ENCODE data around the gene BCL7A.
A peak's percentile ranks its signal among the peaks of the same experiment; 100 is the strongest.

BCL7A gene

DNA sequence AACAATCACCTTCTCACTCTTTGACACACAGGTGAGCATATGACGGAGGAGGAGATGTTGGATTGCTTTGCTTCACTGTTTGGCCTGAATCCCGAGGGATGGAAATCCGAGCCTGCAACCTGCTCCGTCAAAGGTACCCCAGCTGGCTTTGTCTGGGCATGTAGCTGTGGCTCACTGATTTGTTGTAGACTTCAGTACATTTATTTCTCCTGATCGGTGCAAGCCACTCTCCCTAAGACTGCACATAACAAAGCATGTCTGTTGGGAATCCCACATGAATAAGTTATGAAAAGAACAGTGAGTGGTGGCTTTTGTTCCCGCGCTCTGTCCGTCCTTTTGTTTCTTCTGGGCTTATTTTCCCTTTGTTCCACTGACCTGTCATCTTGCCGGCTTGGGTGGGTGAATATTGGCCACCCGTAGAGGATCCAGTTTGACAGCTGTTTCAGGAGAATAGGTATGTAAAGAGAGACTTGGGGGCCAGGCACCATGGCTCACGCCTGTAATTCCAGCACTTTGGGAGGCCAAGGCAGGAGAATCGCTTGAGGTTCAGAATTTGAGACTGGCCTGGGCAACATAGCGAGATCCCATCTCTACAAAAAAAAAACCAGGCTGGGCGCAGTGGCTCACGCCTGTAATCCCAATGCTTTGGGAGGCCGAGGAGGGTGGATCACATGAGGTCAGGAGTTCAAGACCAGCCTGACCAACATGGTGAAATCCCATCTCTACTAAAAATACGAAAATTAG is 20.0 kb upstream of the BCL7A start:
- DNase-seq (ENCODE audit: low spot score), result no peak

DNA sequence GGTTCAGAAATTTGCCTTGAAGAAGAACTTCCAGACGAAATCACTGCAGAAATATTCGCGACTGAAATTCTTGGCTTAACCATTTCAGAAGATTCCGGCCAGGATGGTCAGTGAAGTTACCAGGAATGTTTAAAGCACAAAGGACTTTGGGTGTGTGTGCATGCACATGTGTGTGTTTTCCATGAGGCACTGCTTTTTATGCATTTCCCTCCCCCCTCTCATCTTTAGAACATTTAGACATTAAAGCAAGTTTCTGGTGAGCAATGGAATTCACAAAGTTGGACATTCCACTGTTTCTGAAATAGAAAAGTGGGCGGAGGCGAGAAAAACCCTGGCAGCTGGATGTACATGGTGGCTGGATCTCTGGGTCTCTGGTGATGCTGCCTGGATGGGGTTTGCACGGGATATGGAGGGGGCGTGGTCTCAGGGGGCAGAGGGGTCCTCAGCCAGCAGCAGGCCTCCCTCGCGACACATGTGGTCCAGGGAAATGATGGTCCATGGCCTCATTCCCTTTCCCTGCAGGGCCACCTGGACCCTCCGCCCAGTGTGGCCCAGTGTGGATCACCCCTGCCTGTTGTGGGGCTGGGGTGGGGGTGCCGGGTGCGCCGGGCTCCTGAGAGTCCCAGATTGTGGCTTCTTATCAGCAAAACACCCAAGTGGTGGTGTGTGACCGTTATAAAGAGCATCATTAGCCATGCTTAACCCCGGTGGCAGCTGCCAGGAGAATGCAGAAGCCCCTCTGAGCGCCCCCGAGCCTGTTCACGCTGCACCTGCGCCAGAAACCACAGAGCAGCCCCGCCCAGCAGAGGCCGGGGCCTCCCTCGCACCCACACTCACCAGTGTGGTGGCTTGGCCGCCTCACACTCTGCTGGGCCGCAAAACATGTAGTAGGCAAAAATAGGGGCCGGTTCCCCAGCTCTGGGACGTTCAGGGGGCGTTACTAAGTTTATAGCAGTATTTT is 17.8 kb upstream of the BCL7A start:
- peak; percentile 82 for DNase-seq (ENCODE audit: low spot score)

DNA sequence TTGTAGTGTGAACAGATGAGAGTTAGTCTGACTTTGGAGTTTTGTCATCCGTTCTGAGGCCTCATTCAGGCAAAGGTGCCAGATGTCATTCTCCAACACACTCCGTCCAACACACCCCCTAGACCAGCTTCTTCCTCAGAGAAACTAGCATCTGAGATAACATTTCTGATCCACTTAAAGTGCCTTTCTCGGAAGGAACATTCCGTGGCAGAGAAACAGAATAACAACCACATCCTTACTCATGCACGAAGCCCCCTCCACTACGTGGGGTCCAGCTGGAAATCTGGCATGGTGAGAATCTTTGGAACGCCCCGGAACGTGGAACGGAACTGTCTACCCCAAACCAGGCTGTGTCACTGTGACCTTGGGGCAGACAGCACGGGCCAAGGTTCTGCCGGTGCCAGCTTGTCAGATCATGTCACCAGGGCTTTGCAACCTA is 17.0 kb upstream of the BCL7A start:
- peak; percentile 41 for DNase-seq (ENCODE audit: low spot score)

DNA sequence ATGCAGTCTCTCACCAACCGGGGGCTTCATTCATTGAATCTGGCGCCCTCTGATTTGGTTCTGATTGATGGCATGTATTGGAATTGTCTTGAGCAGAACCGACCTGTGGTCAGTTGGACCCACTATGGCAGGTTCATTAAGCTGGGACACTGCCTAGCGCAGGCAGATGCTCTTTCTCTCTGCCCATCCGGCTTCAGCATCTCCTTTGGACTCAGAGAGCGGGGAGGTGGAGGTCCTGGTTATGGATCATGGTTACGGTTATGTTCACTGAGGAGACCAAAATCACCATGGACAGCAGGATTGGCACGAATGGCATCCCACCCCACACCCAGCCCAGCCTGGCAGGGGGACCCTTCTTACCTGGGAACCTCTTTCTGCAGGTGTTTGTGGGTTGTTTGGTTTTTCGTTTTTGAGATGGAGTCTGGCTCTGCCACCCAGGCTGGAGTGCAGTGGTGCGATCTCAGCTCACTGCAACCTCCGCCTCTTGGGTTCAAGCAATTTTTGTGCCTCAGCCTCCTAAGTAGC is 16.4 kb upstream of the BCL7A start:
- no peak for DNase-seq (ENCODE audit: low spot score)

DNA sequence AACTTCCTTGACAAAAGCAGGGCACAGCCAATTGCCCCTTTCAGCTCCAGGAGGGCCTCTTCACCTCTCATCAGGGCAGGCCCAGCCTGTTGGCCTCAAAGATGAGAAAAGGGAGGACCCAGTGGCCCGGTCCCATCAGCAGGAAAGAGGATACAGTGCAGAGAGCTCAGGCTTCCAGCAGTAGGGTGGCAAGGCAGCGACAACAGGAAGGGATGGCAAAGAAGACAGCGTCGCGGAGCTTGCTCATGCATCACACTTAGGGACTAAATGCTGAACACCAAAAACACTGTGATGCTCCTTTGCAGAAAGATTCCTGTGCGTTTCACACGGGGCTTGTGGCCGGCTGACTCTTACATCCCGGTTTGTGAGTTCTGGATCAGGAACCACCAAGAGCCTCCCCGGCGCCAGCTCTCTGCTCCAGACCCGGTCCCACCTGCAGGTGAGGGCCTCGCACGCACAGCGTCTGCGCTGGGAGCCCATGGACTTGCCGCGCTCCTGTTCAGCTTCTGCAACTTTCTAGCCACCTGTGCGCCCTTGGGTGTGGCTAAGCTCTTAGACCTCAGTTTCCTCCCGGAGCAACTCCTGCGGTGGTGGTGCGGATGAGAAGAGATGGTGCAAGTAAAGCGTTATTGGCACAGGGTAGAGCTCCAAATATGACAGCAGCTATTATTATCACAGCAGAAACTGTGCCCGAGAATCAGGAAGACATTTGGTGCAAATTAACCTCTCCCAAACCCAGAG is 15.3 kb upstream of the BCL7A start:
- DNase-seq (ENCODE audit: low spot score), result no peak

DNA sequence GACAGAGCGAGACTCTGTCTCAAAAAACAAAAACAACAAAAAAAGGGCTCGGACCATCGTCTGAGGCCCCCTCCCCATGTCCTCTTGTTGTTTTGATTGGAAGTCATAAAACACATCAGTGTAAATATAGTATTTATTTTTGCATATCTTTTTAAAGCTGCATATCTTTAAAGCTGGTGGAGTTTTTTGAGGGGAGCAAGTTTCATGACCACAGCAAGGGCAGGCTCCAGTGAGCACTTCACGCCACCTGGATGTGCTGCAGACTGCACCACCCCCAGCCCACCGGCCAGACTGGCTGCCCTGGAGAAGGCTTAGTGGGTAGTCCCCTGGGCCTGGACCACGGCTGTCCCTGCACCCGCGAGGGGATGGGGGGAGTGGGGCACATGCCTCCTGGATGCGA is 11.9 kb upstream of the BCL7A start:
- no peak for DNase-seq (ENCODE audit: low spot score)

DNA sequence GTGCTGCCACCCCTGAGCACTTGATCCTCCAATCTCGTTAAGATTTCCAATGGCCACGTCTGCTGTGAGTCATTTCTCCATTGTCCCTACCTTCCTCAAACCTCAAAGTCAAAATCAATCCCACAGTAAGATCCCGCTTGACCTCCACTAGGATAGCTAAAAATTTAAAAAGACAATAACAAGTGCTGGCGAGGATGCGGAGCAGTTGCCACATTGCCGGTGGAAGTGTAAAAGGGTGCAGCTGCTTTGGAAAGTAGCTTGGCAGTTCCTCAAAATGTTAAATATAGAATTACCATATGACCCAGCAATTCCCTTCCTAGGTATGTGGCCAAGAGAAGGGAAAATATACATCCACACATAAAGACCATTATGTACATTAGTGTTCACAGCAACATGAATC is 9.5 kb upstream of the BCL7A start:
- no peak for DNase-seq (ENCODE audit: low spot score)

DNA sequence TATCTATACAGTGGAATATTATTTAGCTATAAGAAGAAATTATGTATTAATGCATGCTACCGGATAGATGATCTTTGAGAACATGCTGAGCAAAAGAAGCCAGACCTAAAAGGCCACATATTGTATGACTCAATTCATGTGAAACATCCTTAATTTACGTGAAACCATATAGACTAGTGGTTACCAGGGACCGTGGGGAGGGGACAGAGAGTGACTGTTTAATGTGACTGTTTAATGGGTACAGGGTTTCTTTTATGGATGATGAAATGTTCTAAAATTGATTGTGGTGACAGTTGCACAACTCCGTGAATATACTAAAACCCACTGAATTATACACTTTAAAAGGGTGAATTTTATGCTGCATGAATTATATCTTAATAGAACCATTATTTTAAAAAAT is 8.5 kb upstream of the BCL7A start:
- DNase-seq (ENCODE audit: low spot score), result no peak

DNA sequence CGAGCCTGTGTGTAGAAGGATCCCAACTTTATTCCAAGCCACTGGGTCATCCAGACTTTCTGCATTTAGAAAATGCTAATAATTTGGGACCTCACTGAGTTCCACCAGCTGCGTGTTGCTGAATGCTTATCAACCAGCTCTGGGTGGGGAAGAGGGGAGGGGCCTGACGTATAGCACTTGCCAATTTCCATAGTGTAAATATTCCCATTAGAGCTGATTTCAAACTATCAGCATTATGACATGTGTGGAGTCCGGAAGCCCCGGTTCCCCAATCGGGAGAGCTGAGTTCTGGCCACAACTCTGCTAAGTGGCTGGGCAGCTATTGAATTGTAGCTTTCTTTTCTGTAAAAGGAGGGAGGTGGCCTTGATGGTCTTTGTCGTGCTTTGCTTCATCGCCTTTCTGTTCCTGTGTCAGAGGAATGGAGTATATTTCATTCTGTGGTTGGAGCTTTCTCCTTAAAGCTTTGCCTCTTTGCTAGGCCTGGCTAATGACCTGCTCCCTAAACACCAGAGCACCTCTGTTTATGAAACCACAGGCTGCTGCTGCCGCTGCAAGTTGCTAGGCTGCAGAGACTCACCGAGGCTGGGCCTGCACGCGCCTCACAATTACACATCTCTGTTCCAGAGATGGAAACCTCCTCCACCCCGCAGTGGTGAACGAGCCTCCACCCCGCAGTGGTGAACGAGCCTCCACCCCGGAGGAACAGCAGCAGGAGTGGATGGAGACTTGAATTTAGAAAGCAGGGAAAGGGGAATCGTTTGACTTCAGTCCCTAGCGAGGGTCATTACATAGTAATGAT is 7.7 kb upstream of the BCL7A start:
- DNase-seq (ENCODE audit: low spot score), result no peak

DNA sequence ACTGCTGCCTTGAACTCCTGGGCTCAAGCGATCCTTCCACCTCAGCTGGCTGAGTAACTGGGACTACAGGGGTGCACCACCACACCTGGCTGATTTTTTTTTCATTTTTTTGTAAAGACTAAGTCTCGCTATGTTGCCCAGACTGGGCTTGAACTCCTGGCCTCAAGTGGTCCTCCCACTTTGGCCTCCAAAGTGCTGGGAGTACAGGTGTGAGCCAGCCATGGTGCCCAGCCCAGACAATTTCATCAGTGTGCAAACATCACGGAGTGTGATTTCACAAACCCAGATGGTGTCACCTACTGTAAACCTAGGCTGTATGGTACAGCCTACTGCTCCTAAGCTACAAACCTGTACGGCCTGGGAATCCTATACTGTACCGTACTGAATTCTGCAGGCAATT is 6.9 kb upstream of the BCL7A start:
- DNase-seq (ENCODE audit: low spot score), result no peak

DNA sequence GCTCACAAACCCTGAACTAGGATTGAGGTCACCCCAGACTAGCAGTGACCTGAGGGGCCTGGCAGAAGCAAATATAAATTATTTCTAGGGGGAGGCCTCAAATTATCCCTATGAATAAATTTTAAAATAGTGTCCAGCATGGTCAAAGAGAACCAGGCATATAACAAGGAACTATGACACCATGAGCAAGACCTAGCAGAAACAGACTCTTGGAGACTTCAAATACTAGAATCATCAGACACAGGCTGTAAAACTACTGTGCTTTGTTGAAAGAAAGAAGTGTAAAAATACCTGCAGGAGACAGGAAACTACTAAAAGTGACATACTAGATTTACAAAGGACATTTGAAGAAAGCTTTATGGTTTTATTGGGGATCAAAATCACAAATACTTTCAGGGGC is 3.2 kb upstream of the BCL7A start:
- no peak for DNase-seq (ENCODE audit: low spot score)

DNA sequence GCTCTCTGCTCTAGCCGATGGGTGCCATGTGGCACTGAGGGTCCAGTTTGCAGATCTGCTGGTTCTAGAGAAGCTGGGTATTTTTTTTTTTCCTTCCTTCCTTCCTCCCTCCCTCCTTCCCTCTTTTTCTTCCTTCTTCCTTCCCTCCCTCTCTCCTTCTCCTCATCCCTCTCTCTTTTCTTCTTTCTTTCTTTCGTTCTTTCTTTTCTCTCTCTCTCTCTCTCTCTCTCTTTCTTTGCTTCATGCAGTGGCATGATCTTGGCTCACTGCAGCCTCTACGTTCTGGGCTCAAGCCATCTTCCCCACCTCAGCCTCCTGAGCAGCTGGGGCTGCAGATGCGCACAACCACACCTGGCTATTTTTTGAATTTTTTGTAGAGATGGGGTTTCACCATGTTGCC is 2.7 kb upstream of the BCL7A start:
- DNase-seq (ENCODE audit: low spot score), result no peak

DNA sequence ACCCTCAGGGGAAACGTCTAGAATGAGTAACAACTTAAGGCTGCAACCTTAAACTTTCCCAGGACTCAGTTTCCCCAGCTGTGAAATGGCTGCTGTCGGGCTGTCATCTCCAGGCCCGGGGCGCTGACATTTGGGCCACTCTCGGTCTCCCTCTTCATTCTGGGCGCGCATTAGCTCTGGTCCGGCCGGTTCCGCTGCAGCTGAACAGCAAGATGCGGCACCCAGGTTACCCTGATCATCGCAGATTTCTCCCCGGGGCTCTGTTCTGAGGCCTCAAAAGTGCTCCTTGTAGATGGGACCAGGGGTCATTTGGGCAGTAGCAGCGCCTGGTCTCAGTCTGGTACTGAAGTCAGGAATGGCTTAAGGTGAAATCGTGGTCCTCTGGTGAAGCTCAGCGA is 890 bp upstream of the BCL7A start:
- no peak for DNase-seq (ENCODE audit: low spot score)

DNA sequence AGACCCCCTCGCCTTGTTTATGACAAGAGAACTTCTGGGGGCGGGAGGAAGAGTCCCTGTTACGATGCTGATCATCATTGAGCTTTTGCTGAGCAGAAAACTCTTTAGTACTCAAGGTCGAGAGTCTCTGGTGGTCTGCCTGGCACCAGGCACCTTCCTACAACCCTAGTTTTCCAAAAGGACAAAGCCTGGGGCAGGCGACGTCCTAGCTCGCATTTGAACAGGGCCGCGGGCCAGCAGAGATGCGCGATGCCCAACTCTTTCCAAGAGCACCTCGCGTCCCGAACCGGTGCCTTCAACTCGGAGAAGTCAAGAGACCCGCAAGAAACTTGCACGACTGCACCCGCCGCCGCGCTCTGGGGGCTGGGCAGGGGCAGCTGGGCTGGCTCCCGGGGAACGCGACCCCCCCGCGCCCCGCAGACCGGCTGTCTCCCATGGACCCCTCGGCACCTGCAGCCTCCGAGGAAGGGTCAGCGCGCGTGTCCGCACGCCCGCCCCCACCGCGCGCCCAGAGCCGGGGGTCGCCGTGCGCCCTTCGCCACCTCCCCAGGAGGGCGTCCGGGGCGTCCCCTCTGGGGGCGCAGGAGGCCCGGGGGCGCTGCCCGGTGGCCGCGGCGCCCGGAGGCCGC is 377 bp upstream of the BCL7A start:
- DNase-seq (ENCODE audit: low spot score), result peak; percentile 46

DNA sequence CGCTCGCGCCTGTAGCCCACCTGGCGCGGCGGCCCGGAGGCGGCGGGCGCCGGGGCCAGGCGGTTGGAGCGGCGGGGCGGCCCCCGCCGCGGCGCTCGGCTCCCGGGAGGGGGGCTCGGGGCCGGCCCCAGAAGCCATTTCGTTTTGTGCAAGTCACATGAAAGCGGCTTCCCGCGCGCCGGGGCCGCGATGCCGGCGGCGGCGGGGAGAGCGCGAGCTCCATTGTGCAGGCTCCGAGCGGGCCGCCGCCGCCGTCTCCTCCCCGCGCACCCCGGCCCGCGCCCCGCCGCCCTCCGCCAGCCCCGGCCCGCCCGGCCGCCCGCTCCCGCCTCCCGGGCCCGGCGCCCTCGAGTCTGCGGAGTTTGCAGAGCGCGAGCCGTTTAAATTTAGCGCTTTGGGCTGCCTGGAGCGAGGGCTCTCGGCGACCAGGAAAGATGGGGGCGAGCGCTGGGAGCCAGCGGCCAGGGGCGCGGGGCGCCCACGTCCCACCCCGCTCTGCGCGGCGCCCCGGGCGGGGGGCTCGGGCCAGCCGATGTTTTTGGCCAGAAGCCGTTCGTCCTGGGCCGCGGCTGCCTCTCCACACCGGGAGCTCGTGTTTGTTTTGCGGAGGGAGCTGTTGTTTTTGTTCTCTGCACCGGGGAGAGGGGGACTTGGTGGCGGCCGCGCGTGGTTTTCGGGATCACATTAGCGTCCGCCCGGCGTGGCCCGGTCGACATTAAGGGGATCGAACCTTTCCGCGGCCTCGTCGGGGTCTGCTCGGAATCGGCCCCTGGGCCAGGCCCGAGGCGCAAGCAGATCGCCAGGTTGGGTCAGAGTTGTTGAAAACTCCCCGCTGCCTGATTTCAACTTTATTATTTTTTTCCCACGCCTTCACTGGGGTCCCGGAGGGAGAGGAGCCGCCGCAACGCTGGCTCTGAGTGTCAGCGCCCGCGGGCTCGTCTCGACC is 982 bp downstream of the BCL7A start:
- DNase-seq (ENCODE audit: low spot score), result peak; percentile 64

DNA sequence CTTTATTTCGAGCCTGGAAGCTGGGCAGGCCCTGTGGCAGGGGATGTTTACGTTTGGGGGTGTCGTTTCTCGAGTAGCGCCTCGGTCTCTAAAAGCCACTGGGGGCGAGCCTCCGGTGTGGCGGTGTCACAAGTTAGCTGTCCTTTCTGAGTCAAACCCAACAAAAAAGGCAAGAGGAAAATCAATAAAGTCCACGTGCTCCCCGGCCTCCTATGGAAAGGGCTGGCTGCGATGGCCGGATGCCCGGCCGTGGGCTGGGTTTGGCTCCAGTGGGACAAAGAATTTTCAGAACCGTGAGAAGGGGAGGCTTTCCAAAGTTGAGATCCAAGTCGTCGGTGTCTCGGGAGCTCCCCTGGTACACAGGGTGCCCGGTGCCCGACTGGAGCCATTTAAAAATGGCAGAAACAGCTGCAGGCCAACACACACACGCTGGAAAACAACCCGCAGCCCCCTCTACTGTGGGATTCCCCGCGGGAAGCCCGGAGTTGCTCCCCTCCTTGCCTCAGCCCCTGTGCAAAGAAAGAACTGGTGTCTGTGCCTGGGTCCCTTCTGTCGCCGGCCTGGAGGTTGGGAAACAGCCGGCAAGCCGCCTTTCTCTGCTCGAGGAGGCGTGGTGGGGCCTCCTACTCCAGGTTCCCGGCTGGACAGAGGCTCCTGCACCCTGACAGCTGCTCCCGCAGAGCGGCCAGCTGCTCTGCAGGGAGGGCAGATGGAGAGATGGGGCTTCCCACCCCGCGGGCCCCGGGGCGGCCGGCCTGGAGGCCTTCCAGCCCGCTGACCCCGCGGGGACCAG is 1.9 kb downstream of the BCL7A start:
- peak; percentile 92 for DNase-seq (ENCODE audit: low spot score)

DNA sequence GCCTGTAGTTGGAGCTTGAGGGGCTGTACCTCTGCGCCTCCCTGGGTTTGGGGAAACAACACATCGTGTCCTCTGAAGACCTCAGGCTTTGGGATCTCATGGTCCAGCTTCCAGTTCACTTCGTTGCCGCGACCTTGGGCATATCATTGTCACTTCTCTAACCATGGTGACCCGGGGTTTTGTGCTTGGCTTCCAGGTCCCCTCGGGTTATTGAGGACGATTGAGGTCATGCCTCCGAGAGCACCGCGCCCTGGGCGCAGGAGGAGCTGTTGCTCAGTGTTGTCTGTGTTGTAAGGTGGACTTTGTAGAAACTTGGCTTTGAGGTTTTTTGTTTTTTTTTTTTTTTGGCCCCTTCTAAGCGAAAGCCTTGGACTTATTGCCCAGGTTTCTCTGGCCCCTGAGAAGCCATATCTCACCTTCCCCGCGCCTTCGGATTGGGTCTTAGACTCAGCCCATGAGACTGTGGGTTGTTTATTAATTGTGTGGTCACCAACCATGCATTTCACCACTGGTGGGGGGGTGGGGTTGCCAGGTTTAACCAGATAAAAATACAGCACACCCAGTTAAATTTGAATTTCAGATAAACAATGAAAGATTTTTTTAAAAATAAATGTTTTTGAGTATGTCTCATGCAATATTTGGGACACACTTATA is 2.6 kb downstream of the BCL7A start:
- no peak for DNase-seq (ENCODE audit: low spot score)

DNA sequence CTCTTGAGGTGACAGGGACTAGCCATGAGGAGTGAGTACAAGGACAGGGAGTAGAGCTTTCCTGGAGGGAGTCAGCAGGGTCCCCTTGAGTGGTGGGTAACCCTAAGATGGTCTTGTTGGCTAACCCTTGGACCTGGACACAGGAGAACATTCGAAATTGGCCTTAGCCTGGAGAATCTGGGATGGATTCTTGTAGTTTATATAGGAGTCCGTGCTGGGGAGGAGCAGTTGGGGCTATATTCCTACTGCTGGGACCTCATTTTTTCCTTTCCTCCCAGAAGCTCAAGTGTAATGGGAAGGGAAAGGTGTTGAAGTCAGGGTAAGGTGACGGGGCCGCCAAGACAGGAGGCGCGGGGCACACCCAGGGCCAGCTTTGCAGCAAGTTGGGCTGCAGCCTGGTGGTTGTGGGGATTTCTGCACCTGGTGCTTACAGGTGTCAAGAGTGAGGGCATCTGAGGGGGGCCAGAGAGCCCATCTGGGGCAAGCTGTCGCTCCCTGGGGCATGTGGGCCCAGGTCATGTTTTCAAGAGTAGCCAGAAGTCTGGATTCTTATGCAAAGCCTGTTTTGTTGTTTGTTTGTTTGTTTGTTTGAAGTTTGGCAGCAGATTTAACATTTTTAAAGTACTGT is 5.1 kb downstream of the BCL7A start:
- no peak for DNase-seq (ENCODE audit: low spot score)
